ENCODE measurements around the gene TNFRSF4.

DNA sequence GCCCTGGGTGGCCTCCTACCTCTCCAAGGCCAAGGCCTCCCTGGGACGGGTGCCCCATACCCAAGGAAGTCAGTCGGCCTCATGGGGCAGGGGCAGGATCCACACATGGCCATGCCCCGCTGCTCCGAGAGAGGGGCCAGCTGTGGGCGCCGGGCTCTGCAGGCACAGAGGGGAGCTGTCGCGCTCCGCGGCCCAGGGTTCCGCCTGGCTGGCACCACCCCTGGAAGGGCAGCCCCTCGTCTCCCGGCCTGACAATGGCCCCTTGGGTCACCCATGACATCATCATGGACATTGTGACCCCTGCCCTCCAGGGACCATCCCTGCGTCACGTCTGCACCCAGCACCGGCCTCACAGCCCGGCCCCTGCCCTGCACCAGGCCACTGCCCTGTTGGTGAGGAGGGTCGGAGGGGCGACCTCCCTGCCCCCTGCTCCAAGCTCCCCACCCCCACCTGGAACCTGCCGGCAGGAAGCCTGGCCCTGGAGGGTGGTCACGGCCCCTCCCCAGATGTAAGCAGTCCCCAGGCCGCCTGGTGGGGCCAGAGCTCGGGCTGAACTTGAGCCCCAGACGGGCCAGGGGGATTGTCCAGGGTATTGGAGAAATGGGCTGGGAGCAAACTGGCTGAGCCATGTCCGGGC is 34.5 kb downstream of the TNFRSF4 start:
- TF ChIP-seq, protein P1, sequence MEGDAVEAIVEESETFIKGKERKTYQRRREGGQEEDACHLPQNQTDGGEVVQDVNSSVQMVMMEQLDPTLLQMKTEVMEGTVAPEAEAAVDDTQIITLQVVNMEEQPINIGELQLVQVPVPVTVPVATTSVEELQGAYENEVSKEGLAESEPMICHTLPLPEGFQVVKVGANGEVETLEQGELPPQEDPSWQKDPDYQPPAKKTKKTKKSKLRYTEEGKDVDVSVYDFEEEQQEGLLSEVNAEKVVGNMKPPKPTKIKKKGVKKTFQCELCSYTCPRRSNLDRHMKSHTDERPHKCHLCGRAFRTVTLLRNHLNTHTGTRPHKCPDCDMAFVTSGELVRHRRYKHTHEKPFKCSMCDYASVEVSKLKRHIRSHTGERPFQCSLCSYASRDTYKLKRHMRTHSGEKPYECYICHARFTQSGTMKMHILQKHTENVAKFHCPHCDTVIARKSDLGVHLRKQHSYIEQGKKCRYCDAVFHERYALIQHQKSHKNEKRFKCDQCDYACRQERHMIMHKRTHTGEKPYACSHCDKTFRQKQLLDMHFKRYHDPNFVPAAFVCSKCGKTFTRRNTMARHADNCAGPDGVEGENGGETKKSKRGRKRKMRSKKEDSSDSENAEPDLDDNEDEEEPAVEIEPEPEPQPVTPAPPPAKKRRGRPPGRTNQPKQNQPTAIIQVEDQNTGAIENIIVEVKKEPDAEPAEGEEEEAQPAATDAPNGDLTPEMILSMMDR (conservative IDR thresholded peaks at IDR 0.05): no peak
- no peak for TF ChIP-seq ZFX (IDR thresholded peaks at IDR 0.05)
